Trophoblast cell (in vitro differentiated cells and primary cell): ENCODE measurements around the gene ARAP2.
A peak's percentile ranks its signal among the peaks of the same experiment; 100 is the strongest.

Experiments used
- DNase-seq, 2 donors: peaks; one replicate each; pipeline ENCODE4 v3.0.0-alpha.2; 2016
- H2AFZ ChIP-seq: 2 replicates; pipeline ENCODE4 v1.6.1; 2013; ENCODE audit warnings: low read length, moderate library complexity, mild to moderate bottlenecking; ENCODE audit not compliant: insufficient read depth, poor library complexity
- H2AK5ac ChIP-seq: 2 replicates; pipeline ENCODE4 v1.6.1; 2013; ENCODE audit warnings: mild to moderate bottlenecking, low read length
- H2BK120ac ChIP-seq: 2 replicates; pipeline ENCODE4 v1.6.1; 2013; ENCODE audit warnings: low read length, mild to moderate bottlenecking, moderate library complexity; ENCODE audit not compliant: insufficient read depth, poor library complexity
- H2BK12ac ChIP-seq: 2 replicates; pipeline ENCODE4 v1.6.1; 2013; ENCODE audit warnings: mild to moderate bottlenecking, low read length, moderate library complexity
- H2BK5ac ChIP-seq: 2 replicates; pipeline ENCODE4 v1.6.1; 2013; ENCODE audit warnings: low read length, low read depth, moderate library complexity, mild to moderate bottlenecking; ENCODE audit not compliant: poor library complexity
- H3K14ac ChIP-seq: 2 replicates; pipeline ENCODE4 v1.6.1; 2013; ENCODE audit warnings: mild to moderate bottlenecking, low read length
- H3K18ac ChIP-seq: 2 replicates; pipeline ENCODE4 v1.6.1; 2013; ENCODE audit warnings: mild to moderate bottlenecking, low read length
- H3K23ac ChIP-seq: 2 replicates; pipeline ENCODE4 v1.6.1; 2013; ENCODE audit warnings: low read length
- H3K27ac ChIP-seq: 2 replicates; pipeline ENCODE4 v1.5.1; 2013; ENCODE audit warnings: low read depth, mild to moderate bottlenecking, inconsistent platforms, low read length, moderate library complexity
- H3K27me3 ChIP-seq: 2 replicates; pipeline ENCODE4 v1.6.1; 2013; ENCODE audit warnings: inconsistent platforms, mild to moderate bottlenecking, low read length, moderate library complexity; ENCODE audit not compliant: insufficient read depth
- H3K36me3 ChIP-seq, 2 experiments: 1 replicate in 1 of 2; 2 replicates in 1 of 2; pipeline ENCODE4 v1.6.1; 2013; ENCODE audit warnings: low read length in 2 of 2, mild to moderate bottlenecking in 2 of 2, moderate library complexity in 1 of 2; ENCODE audit not compliant: insufficient read depth in 2 of 2, control insufficient read depth in 1 of 2
- H3K4ac ChIP-seq: 2 replicates; pipeline ENCODE4 v1.6.1; 2013; ENCODE audit warnings: low read depth, mild to moderate bottlenecking, low read length, moderate library complexity
- H3K4me1 ChIP-seq, 2 experiments: 1 replicate in 1 of 2; 2 replicates in 1 of 2; pipeline ENCODE4 v1.6.1; 2013; ENCODE audit warnings: low read length in 2 of 2, mild to moderate bottlenecking in 2 of 2, moderate library complexity in 1 of 2; ENCODE audit not compliant: insufficient read depth in 2 of 2, control insufficient read depth in 1 of 2
- H3K4me2 ChIP-seq: 2 replicates; pipeline ENCODE4 v1.6.1; 2013; ENCODE audit warnings: inconsistent platforms, mild to moderate bottlenecking, low read length, moderate library complexity
- H3K4me3 ChIP-seq: 2 replicates; pipeline ENCODE4 v1.5.1; 2013; ENCODE audit warnings: mild to moderate bottlenecking, low read depth, low read length, inconsistent platforms
- H3K79me1 ChIP-seq: one replicate; pipeline ENCODE4 v1.6.1; 2013; ENCODE audit warnings: low read length
- H3K79me2 ChIP-seq: 2 replicates; pipeline ENCODE4 v1.6.1; 2013; ENCODE audit warnings: low read length, mild to moderate bottlenecking; ENCODE audit not compliant: control insufficient read depth, insufficient read depth, poor library complexity
- H3K9ac ChIP-seq: 2 replicates; pipeline ENCODE4 v1.6.1; 2013; ENCODE audit warnings: mild to moderate bottlenecking, low read length
- H3K9me3 ChIP-seq: 2 replicates; pipeline ENCODE4 v1.6.1; 2013; ENCODE audit warnings: low read depth, mild to moderate bottlenecking, control low read depth, inconsistent platforms, low read length; ENCODE audit not compliant: insufficient read depth
- H4K12ac ChIP-seq: 2 replicates; pipeline ENCODE4 v1.6.1; 2013; ENCODE audit warnings: low read depth, mild to moderate bottlenecking, low read length, moderate library complexity
- H4K8ac ChIP-seq: 2 replicates; pipeline ENCODE4 v1.6.1; 2013; ENCODE audit warnings: low read depth, mild to moderate bottlenecking, low read length, moderate library complexity
- H4K91ac ChIP-seq: one replicate; pipeline ENCODE4 v1.6.1; 2013; ENCODE audit warnings: low read depth, mild to moderate bottlenecking, low read length, moderate library complexity
- WGBS: extraction: QIAGEN DNeasy Blood & Tissue Kit; methylation state at CpG from one replicate; pipeline ENCODE4 v1.1.7; 2013; ENCODE audit warnings: missing lambda C conversion rate; ENCODE audit not compliant: insufficient read length, insufficient coverage; ENCODE audit errors: extremely low coverage; 5-methylcytosine and 5-hydroxymethylcytosine counted together

The ARAP2 gene

DNA sequence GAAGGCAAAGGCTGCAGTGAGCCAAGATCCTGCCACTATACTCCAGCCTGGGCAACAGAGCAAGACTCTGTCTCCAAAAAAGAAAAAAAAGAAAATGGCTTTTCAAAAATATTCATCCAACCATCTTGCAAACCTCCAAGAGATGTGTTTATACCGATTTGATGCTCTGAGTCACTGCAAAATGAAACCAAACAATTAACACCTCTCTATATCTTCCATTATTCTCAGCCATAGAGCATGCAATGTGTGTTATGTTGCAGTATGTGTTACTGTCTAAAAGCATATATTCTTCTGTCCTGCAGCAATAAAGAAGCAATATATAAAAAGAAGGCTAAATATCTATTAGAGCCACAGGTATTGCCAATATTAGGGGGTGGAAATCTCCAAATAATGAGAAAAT, 51.4 kb downstream of the ARAP2 start:
- no peaks in the 10 kb centered on the region for H3K9me3 ChIP-seq
- H2BK12ac ChIP-seq, result no peak overlapping the region
- H4K91ac ChIP-seq, result no peak overlapping the region
- H3K4me2 ChIP-seq, result no peak overlapping the region
- no peak overlapping the region for H3K4me3 ChIP-seq
- no peak overlapping the region for H2AK5ac ChIP-seq
- H3K4me1 ChIP-seq, result no peaks in the 10 kb centered on the region
- no peak overlapping the region for H2AFZ ChIP-seq
- H4K12ac ChIP-seq, result no peak overlapping the region
- no peak overlapping the region for H4K8ac ChIP-seq
- no peak overlapping the region for H2BK5ac ChIP-seq
- no peaks in the 10 kb centered on the region for H3K27me3 ChIP-seq
- no peak overlapping the region for H3K4ac ChIP-seq
- H3K14ac ChIP-seq, result no peak overlapping the region
- no peak overlapping the region for H3K27ac ChIP-seq
- H3K23ac ChIP-seq, result no peak overlapping the region
- H3K79me1 ChIP-seq, result no peaks in the 10 kb centered on the region
- WGBS, result no CpG with 5 or more reads among the region's 1 CpG
- DNase-seq, result no peak
- no peak overlapping the region for H3K9ac ChIP-seq
- H2BK120ac ChIP-seq, result no peak overlapping the region
- no peak overlapping the region for H3K18ac ChIP-seq
- no peaks in the 10 kb centered on the region for H3K79me2 ChIP-seq
- no peaks in the 10 kb centered on the region for H3K36me3 ChIP-seq

DNA sequence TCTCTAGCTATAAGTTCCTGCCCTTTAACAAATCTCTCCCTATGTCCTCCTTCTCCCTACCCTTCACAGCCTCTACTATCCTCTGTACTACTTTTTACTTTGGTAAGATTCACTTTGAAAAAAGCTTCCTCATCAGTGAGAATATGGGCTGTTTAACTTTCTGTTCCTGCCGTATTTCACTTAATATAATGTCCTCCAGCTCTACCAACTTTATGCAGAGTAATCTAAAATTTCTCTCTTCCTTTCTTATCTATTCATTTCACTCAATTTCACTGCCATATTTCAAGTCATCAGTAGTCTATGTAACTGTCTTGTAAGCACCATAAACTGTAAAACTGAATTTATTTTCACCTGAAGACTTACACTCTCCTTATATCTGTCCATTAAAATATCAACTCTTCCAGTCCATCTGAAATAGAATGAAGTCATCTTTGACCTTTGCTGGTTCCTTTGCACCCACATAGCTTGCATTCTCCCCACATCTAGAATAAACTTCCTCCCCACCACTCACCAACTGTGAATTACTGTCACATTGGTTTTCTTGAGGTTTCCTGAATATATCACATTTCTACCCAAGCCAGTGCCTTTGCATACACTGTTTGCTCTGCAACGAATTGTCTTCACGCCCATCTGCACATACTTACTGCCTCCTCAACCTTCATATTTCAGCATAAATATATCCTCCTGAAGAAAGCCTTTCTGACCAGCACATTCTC, 54.6 kb downstream of the ARAP2 start:
- H2BK5ac ChIP-seq, result no peak overlapping the region
- no peak overlapping the region for H4K12ac ChIP-seq
- no peaks in the 10 kb centered on the region for H3K79me2 ChIP-seq
- no peak overlapping the region for H2BK120ac ChIP-seq
- no peak overlapping the region for H2AFZ ChIP-seq
- H3K27me3 ChIP-seq, result no peaks in the 10 kb centered on the region
- H3K79me1 ChIP-seq, result no peaks in the 10 kb centered on the region
- no peak overlapping the region for H3K4me2 ChIP-seq
- no peak for DNase-seq
- H4K8ac ChIP-seq, result no peak overlapping the region
- no peak overlapping the region for H3K4ac ChIP-seq
- no CpG with 5 or more reads among the region's 3 CpGs for WGBS
- no peak overlapping the region for H2BK12ac ChIP-seq
- H3K27ac ChIP-seq, result no peak overlapping the region
- no peaks in the 10 kb centered on the region for H3K36me3 ChIP-seq
- no peak overlapping the region for H3K23ac ChIP-seq
- no peaks in the 10 kb centered on the region for H3K9me3 ChIP-seq
- H3K9ac ChIP-seq, result no peak overlapping the region
- no peaks in the 10 kb centered on the region for H3K4me1 ChIP-seq
- H3K4me3 ChIP-seq, result no peak overlapping the region
- H2AK5ac ChIP-seq, result no peak overlapping the region
- no peak overlapping the region for H3K18ac ChIP-seq
- no peak overlapping the region for H4K91ac ChIP-seq
- H3K14ac ChIP-seq, result no peak overlapping the region

DNA sequence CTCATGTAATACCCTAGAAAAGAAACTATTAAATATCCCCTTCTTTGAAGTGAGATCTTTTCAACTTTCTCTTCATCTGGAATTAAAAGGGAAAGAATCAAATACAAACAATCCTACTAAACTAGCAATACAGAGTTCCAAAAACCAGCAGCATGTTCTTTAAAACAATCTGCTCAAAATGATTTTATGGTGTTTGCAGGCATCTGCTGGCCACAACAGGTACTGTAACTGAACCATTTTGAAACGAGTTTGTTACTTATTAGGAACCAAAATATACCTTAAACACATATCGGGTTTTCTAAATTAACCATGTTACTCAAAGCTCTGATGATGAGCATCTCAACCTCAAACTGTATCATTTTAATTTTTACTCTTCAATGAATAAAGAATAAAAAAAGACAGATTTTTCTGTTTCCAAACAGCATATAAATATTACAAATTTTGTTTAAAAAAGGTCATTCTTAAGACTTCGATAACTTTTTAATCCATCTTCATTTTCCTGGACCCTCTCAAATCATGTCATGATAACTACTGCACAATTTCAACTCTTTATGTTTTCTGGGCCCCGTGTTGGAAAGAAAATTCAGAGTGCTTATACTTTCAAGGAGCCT, 56.5 kb downstream of the ARAP2 start:
- Histone ChIP-seq H2AK5ac (no peak overlapping the region), H3K36me3 (no peaks in the 10 kb centered on the region), H4K8ac (no peak overlapping the region), H3K23ac (no peak overlapping the region), H3K27ac (no peak overlapping the region), H3K4me2 (no peak overlapping the region), H3K9ac (no peak overlapping the region), H2AFZ (no peak overlapping the region), H2BK5ac (no peak overlapping the region), H3K4me3 (no peak overlapping the region), H3K9me3 (no peaks in the 10 kb centered on the region), H3K18ac (no peak overlapping the region), H3K27me3 (no peaks in the 10 kb centered on the region), H4K12ac (no peak overlapping the region), H3K4ac (no peak overlapping the region), H2BK120ac (no peak overlapping the region), H2BK12ac (no peak overlapping the region), H4K91ac (no peak overlapping the region), H3K14ac (no peak overlapping the region), H3K4me1 (no peaks in the 10 kb centered on the region), H3K79me2 (no peaks in the 10 kb centered on the region), H3K79me1 (no peaks in the 10 kb centered on the region)
- peak in 1 of 2 donors; percentile 46 for DNase-seq
- WGBS, result no CpG with 5 or more reads among the region's 4 CpGs

- no peak overlapping the region for H3K9ac ChIP-seq
- no peak overlapping the region for H2BK5ac ChIP-seq
- H3K18ac ChIP-seq, result no peak overlapping the region
- no peak overlapping the region for H4K91ac ChIP-seq
- no peak overlapping the region for H2AK5ac ChIP-seq
- no peak overlapping the region for H3K4ac ChIP-seq
- H2BK12ac ChIP-seq, result no peak overlapping the region
- no peaks in the 10 kb centered on the region for H3K9me3 ChIP-seq
- no peak overlapping the region for H3K4me3 ChIP-seq
- no peak overlapping the region for H3K14ac ChIP-seq
- no peak overlapping the region for H2AFZ ChIP-seq
- no peaks in the 10 kb centered on the region for H3K27me3 ChIP-seq
- no peaks in the 10 kb centered on the region for H3K79me1 ChIP-seq
- no peak overlapping the region for H3K27ac ChIP-seq
- WGBS, result no CpG with 5 or more reads among the region's 5 CpGs
- H3K79me2 ChIP-seq, result no peaks in the 10 kb centered on the region
- H3K23ac ChIP-seq, result no peak overlapping the region
- H3K4me2 ChIP-seq, result no peak overlapping the region
- no peak overlapping the region for H4K12ac ChIP-seq
- H3K4me1 ChIP-seq, result no peaks in the 10 kb centered on the region
- no peak for DNase-seq
- H2BK120ac ChIP-seq, result no peak overlapping the region
- no peak overlapping the region for H4K8ac ChIP-seq
- no peaks in the 10 kb centered on the region for H3K36me3 ChIP-seq
Observed at GRCh38 chr4:36183665-36184393, 60.5 kb downstream of the ARAP2 start.
